Neutrophil (primary cell): ENCODE results near the gene FAM193B.
"Not testable (repeated sequence)": the region's sequence is repeated elsewhere in the genome, so short reads cannot be mapped to it uniquely, and the experiment has no call there.

Source experiments
- H3K27ac ChIP-seq: fragments of 200-600 bp; sonication (generic); 2 replicates; pipeline ENCODE4 v1.5.1; 2016; ENCODE audit warnings: mild to moderate bottlenecking, moderate library complexity
- H3K27me3 ChIP-seq: fragments of 200-600 bp; sonication (generic); 2 replicates; pipeline ENCODE4 v1.6.0; 2016; ENCODE audit warnings: mild to moderate bottlenecking
- H3K36me3 ChIP-seq: fragments of 200-600 bp; sonication (generic); 2 replicates; pipeline ENCODE4 v1.5.1; 2017
- H3K4me1 ChIP-seq, 2 experiments: fragments of 200-600 bp in 1 of 2; sonication (generic) in 1 of 2; 1 replicate in 1 of 2; 2 replicates in 1 of 2; pipeline versions ENCODE4 v1.5.1 to v1.6.1; 2013 to 2016; ENCODE audit warnings: low read depth in 1 of 2, low read length in 1 of 2, mild to moderate bottlenecking in 1 of 2, moderate library complexity in 1 of 2; ENCODE audit not compliant: control insufficient read depth in 1 of 2, insufficient read depth in 1 of 2
- H3K4me3 ChIP-seq, 2 experiments: fragments of 200-600 bp in 1 of 2; sonication (generic) in 1 of 2; 1 replicate in 1 of 2; 2 replicates in 1 of 2; pipeline ENCODE4 v1.5.1; 2013 to 2016; ENCODE audit warnings: low read depth in 1 of 2, low read length in 1 of 2, mild to moderate bottlenecking in 1 of 2, moderate library complexity in 1 of 2
- H3K9me3 ChIP-seq: fragments of 200-600 bp; sonication (generic); 2 replicates; pipeline ENCODE4 v1.5.1; 2016
- CTCF ChIP-seq: fragments of 200-600 bp; sonication (generic); IDR thresholded peaks from 2 replicates; pipeline ENCODE4 v1.5.1; 2016; ENCODE audit warnings: antibody characterized with exemption

The FAM193B gene

GRCh38 chr5:177537389-177538361, 16.7 kb downstream of the FAM193B start:
- no peaks in the 10 kb centered on the region for H3K9me3 ChIP-seq
- no peak overlapping the region for H3K4me3 ChIP-seq
- no peaks in the 10 kb centered on the region for H3K27me3 ChIP-seq
- no peak for TF ChIP-seq CTCF
- peaks cover 71% of the 10 kb centered on the region for H3K36me3 ChIP-seq
- no peak overlapping the region for H3K27ac ChIP-seq
- H3K4me1 ChIP-seq: peaks cover 24% of the 10 kb centered on the region in 2 experiments

GRCh38 chr5:177536386-177536785, 18.0 kb downstream of the FAM193B start:
- peaks cover 76% of the 10 kb centered on the region for H3K36me3 ChIP-seq
- H3K4me3 ChIP-seq: no peak overlapping the region
- H3K4me1 ChIP-seq: peaks cover 24% of the 10 kb centered on the region in 2 experiments
- H3K27me3 ChIP-seq: no peaks in the 10 kb centered on the region
- TF ChIP-seq CTCF: no peak
- no peak overlapping the region for H3K27ac ChIP-seq
- H3K9me3 ChIP-seq: no peaks in the 10 kb centered on the region

- Histone ChIP-seq H3K36me3 (peaks cover 89% of the 10 kb centered on the region), H3K4me3 (no peak overlapping the region)
These were observed 19.2 kb downstream of the FAM193B start for GRCh38 chr5:177535125-177535524.

GRCh38 chr5:177534433-177534832, 19.9 kb downstream of the FAM193B start:
- H3K4me3 ChIP-seq, H3K4me1 ChIP-seq, H3K9me3 ChIP-seq, H3K27ac ChIP-seq, H3K27me3 ChIP-seq: not testable (repeated sequence)
- peaks cover 95% of the 10 kb centered on the region for H3K36me3 ChIP-seq

More at GRCh38 chr5:177535125-177535524, 19.2 kb downstream of the FAM193B start:
- H3K9me3 ChIP-seq: no peaks in the 10 kb centered on the region
- no peak for TF ChIP-seq CTCF
- H3K27me3 ChIP-seq: no peaks in the 10 kb centered on the region
- H3K4me1 ChIP-seq: peaks cover 12% of the 10 kb centered on the region in 2 experiments
- no peak overlapping the region for H3K27ac ChIP-seq

GRCh38 chr5:177531209-177531940, 23.0 kb downstream of the FAM193B start:
- no peaks in the 10 kb centered on the region for H3K27me3 ChIP-seq
- no peaks in the 10 kb centered on the region for H3K9me3 ChIP-seq
- peaks cover 99% of the 10 kb centered on the region for H3K36me3 ChIP-seq
- H3K4me3 ChIP-seq: no peak overlapping the region
- no peak for TF ChIP-seq CTCF
- H3K4me1 ChIP-seq: no peaks in the 10 kb centered on the region
- no peak overlapping the region for H3K27ac ChIP-seq

- Histone ChIP-seq H3K36me3 (peaks cover 99% of the 10 kb centered on the region), H3K4me3 (no peak overlapping the region), H3K27ac (no peak overlapping the region), H3K9me3 (no peaks in the 10 kb centered on the region), H3K4me1 (no peaks in the 10 kb centered on the region), H3K27me3 (no peaks in the 10 kb centered on the region)
- TF ChIP-seq CTCF: no peak
These were observed 23.7 kb downstream of the FAM193B start for GRCh38 chr5:177530638-177531037.
